WTC11 (cell line): ENCODE results near the gene ROPN1L. TPM values are rescaled to one million over a fixed set of nuclear protein-coding genes. Genes with fewer than 3 reads are reported as not detected.

Experiments used
- ATAC-seq: fragments of 200-7000 bp; cut with Tn5 transposase; 2 replicates; pipeline ENCODE4 v1.10.0; 2021; ENCODE audit warnings: mild to moderate bottlenecking, moderate library complexity
- CTCF ChIA-PET: fragments of 300-600 bp; sonication (Branson Sonifier 250); formaldehyde crosslinking; loops from one replicate; lab custom pipeline; 2021; ENCODE audit warnings: antibody characterized with exemption; lab: Charles Lee
- POLR2A ChIA-PET: fragments of 350-600 bp; sonication (Branson Sonifier 250); formaldehyde crosslinking; loops from one replicate; lab custom pipeline; 2021; ENCODE audit warnings: antibody characterized with exemption; lab: Charles Lee
- DNase-seq: peaks from one replicate; pipeline ENCODE4 v3.0.0; 2021; ENCODE audit warnings: low spot score
- H3K27ac Mint-ChIP-seq: 2 replicates; pipeline ENCODE4 v1.8.0; 2021; ENCODE audit warnings: mixed read lengths
- H3K27me3 Mint-ChIP-seq: 2 replicates; pipeline ENCODE4 v1.8.0; 2021; ENCODE audit warnings: low read depth, mild to moderate bottlenecking, moderate library complexity, mixed read lengths
- H3K36me3 Mint-ChIP-seq: 2 replicates; pipeline ENCODE4 v1.8.0; 2021; ENCODE audit warnings: mixed read lengths
- H3K4me1 Mint-ChIP-seq: 2 replicates; pipeline ENCODE4 v1.8.0; 2022; ENCODE audit warnings: mixed read lengths
- H3K4me3 Mint-ChIP-seq: 2 replicates; pipeline ENCODE4 v1.8.0; 2021; ENCODE audit warnings: mild to moderate bottlenecking, moderate library complexity, mixed read lengths
- H3K9me3 Mint-ChIP-seq: 2 replicates; pipeline ENCODE4 v1.8.0; 2021; ENCODE audit warnings: mixed read lengths
- ATF3 ChIP-seq: sonication (generic); formaldehyde crosslinking; conservative IDR thresholded peaks from 2 replicates; pipeline ENCODE4 v1.8.1; 2022; ENCODE audit warnings: mild to moderate bottlenecking, missing genetic modification reagents
- ATF6 ChIP-seq: sonication (generic); formaldehyde crosslinking; IDR thresholded peaks from 2 replicates; pipeline ENCODE4 v1.8.1; 2023; ENCODE audit warnings: mild to moderate bottlenecking, missing genetic modification reagents
- E2F5 ChIP-seq: sonication (generic); formaldehyde crosslinking; IDR thresholded peaks from 2 replicates; pipeline ENCODE4 v1.8.1; 2022; ENCODE audit warnings: mild to moderate bottlenecking, moderate library complexity, missing genetic modification reagents
- ERG ChIP-seq: fragments of 250-450 bp; sonication (Bioruptor Pico); IDR thresholded peaks from 2 replicates; pipeline ENCODE4 v1.8.0; 2021; ENCODE audit warnings: mild to moderate bottlenecking
- ESRRA ChIP-seq: sonication (generic); formaldehyde crosslinking; IDR thresholded peaks from 2 replicates; pipeline ENCODE4 v1.8.1; 2022; ENCODE audit warnings: mild to moderate bottlenecking, missing genetic modification reagents, borderline replicate concordance
- IRF1 ChIP-seq: sonication (generic); formaldehyde crosslinking; IDR thresholded peaks from 2 replicates; pipeline ENCODE4 v1.8.0; 2023; ENCODE audit warnings: missing genetic modification reagents
- NFYB ChIP-seq: sonication (generic); formaldehyde crosslinking; conservative IDR thresholded peaks from 2 replicates; pipeline ENCODE4 v1.8.0; 2022; ENCODE audit warnings: low read depth, missing genetic modification reagents
- RELA ChIP-seq: sonication (generic); formaldehyde crosslinking; IDR thresholded peaks from 2 replicates; pipeline ENCODE4 v1.8.1; 2022; ENCODE audit warnings: missing genetic modification reagents, mild to moderate bottlenecking, borderline replicate concordance
- SMAD4 ChIP-seq: sonication (generic); formaldehyde crosslinking; IDR thresholded peaks from 2 replicates; pipeline ENCODE4 v1.8.0; 2022; ENCODE audit warnings: mild to moderate bottlenecking, missing genetic modification reagents
- SOX15 ChIP-seq: fragments of 250-450 bp; sonication (Bioruptor Pico); IDR thresholded peaks from 2 replicates; pipeline ENCODE4 v1.9.0; 2021; ENCODE audit warnings: mild to moderate bottlenecking
- STAT6 ChIP-seq: sonication (generic); formaldehyde crosslinking; conservative IDR thresholded peaks from 2 replicates; pipeline ENCODE4 v1.8.1; 2023; ENCODE audit warnings: mild to moderate bottlenecking, low read depth, missing genetic modification reagents, moderate library complexity
- TCF7 ChIP-seq: sonication (generic); formaldehyde crosslinking; IDR thresholded peaks from 2 replicates; pipeline ENCODE4 v1.8.0; 2022; ENCODE audit warnings: mild to moderate bottlenecking, low read depth, missing genetic modification reagents, moderate library complexity
- ZBTB21 ChIP-seq: sonication (generic); formaldehyde crosslinking; IDR thresholded peaks from 2 replicates; pipeline ENCODE4 v1.8.1; 2023; ENCODE audit warnings: mild to moderate bottlenecking, missing genetic modification reagents, borderline replicate concordance
- ZNF281 ChIP-seq: sonication (generic); formaldehyde crosslinking; IDR thresholded peaks from 2 replicates; pipeline ENCODE4 v1.8.0; 2023; ENCODE audit warnings: mild to moderate bottlenecking, missing genetic modification reagents
- ZNF512 ChIP-seq: sonication (generic); formaldehyde crosslinking; IDR thresholded peaks from 2 replicates; pipeline ENCODE4 v1.8.1; 2022; ENCODE audit warnings: missing genetic modification reagents, borderline replicate concordance
- ZNF532 ChIP-seq: fragments of 250-450 bp; sonication (Bioruptor Pico); IDR thresholded peaks from 2 replicates; pipeline ENCODE4 v1.9.0; 2021; ENCODE audit warnings: mild to moderate bottlenecking, borderline replicate concordance
- total RNA-seq: library from RNA; stranded (reverse); gene quantifications from 3 replicates; pipeline ENCODE4 v1.2.3, GENCODE V29; 2021

Gene ROPN1L
- total RNA-seq, 1 experiment from 2014 or later: not detected

GRCh38 chr5:10507575-10508096, 66.0 kb downstream of the ROPN1L start:
- Mint-ChIP-seq H3K4me1 (peaks cover 5% of the 10 kb centered on the region), H3K27ac (no peak overlapping the region), H3K27me3 (no peaks in the 10 kb centered on the region), H3K4me3 (no peak overlapping the region), H3K36me3 (no peaks in the 10 kb centered on the region), H3K9me3 (peaks cover 4% of the 10 kb centered on the region)
- TF ChIP-seq ZNF512 (CRISPR knock-in tag): no peak
- no peak for TF ChIP-seq ATF3 (CRISPR knock-in tag)
- no peak for TF ChIP-seq E2F5 (CRISPR knock-in tag)
- TF ChIP-seq SOX15 (CRISPR knock-in tag): no peak
- no peak for TF ChIP-seq ERG (CRISPR knock-in tag)
- no peak for TF ChIP-seq NFYB (CRISPR knock-in tag)
- TF ChIP-seq TCF7 (CRISPR knock-in tag): no peak
- no peak for TF ChIP-seq IRF1 (CRISPR knock-in tag)
- no peak for TF ChIP-seq RELA (CRISPR knock-in tag)
- TF ChIP-seq ATF6 (CRISPR knock-in tag): no peak
- ChIA-PET POLR2A (interaction anchor here (0.7 kb wide), 1 partner anchor 408 kb away, joined by 4 read pairs; no protein-coding TSS in a partner anchor), CTCF (interaction anchor here (1.2 kb wide), 1 partner anchor 9 kb away, joined by 4 read pairs; no protein-coding TSS in a partner anchor)
- ATAC-seq (no peak), DNase-seq (no peak)

GRCh38 chr5:10509575-10509974, 67.9 kb downstream of the ROPN1L start:
- H3K27ac Mint-ChIP-seq: peak overlapping the region; percentile 29; the same call in 1 of the 2 replicates
- POLR2A ChIA-PET: no interaction called here
- ATAC-seq (no peak), DNase-seq (no peak)
- peaks cover 4% of the 10 kb centered on the region for H3K9me3 Mint-ChIP-seq
- no peak overlapping the region for H3K4me3 Mint-ChIP-seq
- no peaks in the 10 kb centered on the region for H3K36me3 Mint-ChIP-seq
- peaks cover 11% of the 10 kb centered on the region for H3K4me1 Mint-ChIP-seq
- H3K27me3 Mint-ChIP-seq: no peaks in the 10 kb centered on the region
- CTCF ChIA-PET: interaction anchor here (1.1 kb wide), 1 partner anchor 11 kb away, joined by 4 read pairs; no protein-coding TSS in a partner anchor
- no peak for TF ChIP-seq ZBTB21 (CRISPR knock-in tag)
- TF ChIP-seq ZNF281 (CRISPR knock-in tag): no peak
- TF ChIP-seq STAT6 (CRISPR knock-in tag): no peak
- TF ChIP-seq ZNF532: no peak
- no peak for TF ChIP-seq ESRRA (CRISPR knock-in tag)
- TF ChIP-seq SOX15 (CRISPR knock-in tag): no peak
- no peak for TF ChIP-seq SMAD4 (CRISPR knock-in tag)
